NCI-H2227 (cell line): ENCODE data around the gene MAPK1.
A peak's percentile ranks its signal among the peaks of the same experiment; 100 is the strongest.
"Not testable (repeated sequence)": the region's sequence is repeated elsewhere in the genome, so short reads cannot be mapped to it uniquely, and the experiment has no call there.

Experiments
- DNase-seq: peaks from one replicate; lab custom pipeline; 2025; ENCODE audit not compliant: unreplicated experiment; lab: John Stamatoyannopoulos, UW

The MAPK1 gene

DNA sequence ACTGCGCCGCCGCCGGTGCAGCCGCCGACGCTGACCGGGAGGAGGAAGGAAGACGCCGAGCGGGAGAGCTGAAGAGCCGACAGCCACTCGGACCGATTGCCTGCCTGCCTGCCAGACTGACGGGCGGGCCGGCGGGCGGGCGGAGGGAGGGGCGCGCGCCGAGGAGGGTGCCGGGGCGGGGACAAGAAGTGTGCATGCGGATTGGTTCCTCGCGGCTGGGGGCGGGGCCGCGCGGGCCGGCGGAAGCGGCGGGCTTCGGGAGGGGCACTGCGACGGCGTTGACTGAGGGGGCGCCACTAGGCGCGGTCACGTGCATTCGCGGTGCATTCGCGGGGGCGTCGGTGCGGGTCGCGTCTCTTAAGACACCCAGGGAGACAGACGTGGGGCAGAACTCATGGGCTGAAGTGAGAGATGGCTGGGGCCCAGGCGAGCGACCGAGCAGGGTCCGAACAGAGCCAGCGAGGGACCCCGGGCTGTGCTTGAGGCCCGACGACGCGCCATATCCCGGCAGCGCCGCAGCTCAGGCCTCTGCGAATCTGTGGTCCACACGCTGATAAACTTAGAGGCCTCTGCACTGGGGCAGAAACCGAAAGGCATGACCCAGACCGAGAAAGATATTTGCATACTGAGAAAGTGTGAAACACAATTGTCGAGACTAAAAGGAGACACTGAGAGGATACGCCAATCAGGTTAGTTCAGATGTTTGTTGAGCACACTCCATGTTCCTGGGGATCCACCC, at the start of gene MAPK1:
Gene MAPK1, minus strand, starts transcription at position 118 of the 739 bp plus-strand sequence. CDS start 205 bp downstream, outside the sequence.
- peak; percentile 95 for DNase-seq

DNA sequence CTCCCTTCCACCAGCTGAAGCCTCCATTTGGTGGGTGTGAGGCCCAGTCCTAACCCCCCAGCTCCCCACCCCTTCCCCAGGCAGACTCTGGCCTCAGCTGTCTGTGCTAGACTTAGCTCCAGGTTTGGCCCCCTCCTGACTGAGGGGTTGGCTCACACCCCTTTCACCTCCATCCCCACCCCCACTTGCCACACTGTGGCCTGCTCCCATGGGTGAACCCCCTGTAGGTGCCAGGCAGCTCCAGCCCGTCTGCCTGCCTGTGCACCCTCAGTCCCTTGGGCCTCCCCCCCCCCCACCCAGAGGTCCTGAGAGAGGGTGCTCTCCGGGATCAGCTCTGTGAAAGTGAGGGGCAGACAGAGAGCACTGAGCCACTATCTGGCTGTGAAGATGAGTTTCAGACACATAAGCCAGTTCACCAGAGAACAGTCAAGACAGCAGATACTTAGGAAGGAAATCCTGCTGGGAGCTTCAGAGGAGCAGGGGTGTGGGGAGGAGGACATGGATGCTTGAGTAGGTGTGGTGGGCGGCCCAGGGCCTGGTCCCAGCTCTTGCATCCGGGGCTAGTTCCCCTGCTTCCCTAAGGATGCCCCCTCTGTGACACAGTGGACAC, 49.0 kb upstream of the MAPK1 start:
- no peak for DNase-seq

DNA sequence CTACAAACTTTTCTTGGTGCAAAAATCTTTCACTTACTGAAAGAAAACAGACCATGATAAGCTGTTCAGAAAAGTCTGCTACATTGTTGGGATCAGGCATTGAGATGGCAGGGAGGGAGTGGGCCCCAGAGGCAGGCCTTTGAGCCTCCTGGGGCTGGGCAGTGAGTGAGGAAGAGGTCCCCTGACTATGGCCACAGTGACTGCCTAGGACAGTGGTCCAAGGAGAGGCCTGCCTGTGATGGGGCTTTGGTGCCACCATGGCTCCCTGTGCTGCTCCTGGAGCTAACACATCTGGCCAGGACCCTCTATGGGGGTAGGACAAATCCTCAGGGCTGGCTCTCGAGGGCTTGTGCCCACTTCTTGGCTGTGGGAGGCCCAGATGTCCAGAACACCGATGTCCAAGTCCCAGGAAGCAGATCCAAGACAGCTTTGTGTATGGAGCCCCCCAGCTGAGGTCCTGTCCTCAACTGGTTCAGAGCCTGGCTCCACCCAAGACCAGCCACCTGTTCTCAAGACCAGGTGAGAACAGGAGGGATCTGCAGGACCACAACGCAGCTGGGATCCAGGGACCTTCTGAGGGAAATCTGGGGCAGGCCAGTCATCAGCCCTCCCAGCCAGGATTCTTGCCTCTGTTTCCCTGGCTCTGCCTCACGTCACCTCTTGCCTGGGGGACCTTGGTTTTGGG, 48.3 kb upstream of the MAPK1 start:
- no peak for DNase-seq

- not testable (repeated sequence) for DNase-seq
Measured at GRCh38 chr22:21914033-21914642, 46.7 kb upstream of the MAPK1 start.

DNA sequence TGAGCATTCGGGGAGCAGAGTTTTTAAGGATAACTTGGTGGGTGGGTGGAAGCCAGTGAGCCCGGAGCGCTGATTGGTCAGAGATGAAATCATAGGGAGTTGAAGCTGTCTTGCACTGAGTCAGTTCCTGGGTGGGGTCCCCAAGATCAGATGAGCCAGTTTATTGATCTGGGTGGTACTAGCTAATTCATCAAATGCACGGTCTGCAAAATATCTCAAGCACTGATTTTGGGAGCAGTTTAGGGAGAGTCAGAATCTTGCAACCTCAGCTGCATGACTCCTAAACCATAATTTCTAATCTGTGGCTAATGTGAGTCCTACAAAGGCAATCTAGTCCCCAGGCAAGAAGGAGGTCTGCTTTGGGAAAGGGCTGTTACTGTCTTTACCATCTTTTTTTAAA, 42.9 kb upstream of the MAPK1 start:
- not testable (repeated sequence) for DNase-seq

DNA sequence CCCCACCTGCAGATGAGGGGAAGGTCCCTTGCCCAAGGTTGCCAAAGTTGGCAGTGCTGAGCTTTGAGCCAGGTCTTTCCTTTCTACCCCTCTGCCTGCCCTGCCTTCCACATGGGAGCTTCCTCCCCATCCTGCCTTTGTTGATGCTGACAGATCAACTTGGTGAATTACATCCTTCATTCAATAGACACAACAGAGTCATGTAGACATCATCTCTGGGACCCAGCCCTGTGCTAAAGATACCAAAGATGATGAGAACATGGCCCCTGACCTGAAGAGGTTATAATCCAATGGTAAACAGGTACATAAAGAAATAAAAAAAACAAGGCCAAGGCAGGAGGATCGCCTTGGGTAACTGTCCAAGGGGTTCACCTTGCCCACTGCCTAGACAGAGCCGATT, 42.4 kb upstream of the MAPK1 start:
- DNase-seq: no peak

GRCh38 chr22:21907638-21908522, 40.4 kb upstream of the MAPK1 start:
- DNase-seq: no peak

DNA sequence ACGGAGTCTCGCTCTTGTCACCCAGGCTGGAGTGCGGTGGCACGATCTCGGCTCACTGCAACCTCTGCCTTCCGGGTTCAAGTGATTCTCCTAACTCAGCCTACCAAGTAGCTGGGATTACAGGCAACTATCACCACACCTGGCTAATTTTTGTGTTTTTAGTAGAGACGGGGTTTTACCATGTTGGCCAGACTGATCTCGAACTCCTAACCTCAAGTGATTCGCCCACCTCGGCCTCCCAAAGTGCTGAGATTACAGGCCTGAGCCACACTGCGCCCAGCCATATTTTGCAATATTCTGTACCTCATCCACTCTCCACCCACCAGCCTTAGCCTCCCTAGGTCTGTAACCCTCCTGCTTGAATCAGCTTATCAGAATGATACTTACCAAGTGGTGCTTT, 37.8 kb upstream of the MAPK1 start:
- DNase-seq: not testable (repeated sequence)

DNA sequence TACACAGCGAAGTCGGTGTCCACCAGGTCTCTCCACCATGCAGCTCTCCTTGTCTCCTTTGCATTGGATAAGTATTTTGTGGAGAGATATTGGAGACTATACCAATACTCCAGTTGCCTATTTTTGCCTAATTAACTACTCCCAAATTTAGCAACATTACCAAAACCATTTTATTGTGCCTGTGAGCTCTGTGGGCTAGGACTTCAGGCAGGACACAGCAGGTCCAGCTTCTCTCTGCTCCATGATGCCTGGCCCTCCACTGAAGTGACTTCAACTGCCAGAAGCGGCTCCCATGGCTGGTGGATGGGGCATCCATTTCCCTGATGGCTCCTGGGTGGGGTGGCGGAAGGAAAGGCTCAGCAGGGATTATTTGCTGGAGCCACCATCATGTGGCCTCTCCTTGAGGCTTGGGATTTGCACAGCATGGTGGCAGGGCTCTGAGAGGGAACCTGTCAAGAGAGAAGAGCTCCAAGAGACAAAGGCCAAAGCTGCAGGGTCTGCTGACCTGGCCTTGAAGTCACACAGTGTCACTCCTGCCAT, 36.9 kb upstream of the MAPK1 start:
- DNase-seq: no peak

DNA sequence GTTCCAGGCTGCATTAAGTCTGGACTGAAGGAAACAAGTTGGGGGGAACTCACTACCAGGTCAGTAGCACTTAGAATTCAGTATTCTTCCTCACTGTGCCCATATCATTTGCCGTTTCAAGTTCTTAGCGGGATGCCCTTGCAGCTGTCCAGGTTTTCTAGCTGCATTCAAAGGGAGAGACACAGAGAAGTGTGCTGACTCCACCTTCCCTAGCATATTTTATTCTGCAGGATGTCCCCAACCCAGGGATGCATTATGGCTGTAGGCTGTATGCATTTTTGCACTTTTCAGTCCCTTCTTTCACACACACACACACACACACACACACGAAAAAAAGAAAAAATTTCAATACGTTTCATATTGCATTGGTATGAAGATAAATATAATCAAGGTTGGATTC, 35.8 kb upstream of the MAPK1 start:
- no peak for DNase-seq

- DNase-seq: no peak
Measured at GRCh38 chr22:21902296-21903087, 35.0 kb upstream of the MAPK1 start.

DNA sequence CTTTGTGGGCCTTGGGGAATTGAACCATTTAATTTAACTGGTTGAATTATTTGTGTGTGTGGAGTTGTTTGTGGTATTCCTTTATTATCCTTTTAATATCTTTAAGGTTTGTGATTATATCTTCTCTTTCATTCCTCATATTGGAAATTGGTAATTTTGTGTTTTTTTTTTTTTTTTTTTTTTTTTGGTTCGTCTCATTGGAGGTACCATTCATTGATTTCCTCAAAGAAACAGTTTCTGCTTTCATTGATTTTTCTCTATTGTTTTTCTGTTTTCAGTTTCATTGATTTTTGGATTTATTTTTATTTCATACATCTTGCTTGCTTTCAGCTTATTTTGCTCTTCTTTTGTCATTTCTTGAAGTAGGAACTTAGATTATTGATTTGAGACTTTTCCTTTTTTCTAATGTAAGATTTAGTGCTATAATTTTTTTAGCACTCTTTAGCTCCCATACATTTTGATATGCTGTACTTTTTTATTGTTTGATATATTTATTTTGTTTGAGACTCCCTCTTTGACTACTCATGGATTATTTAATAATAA, 31.0 kb upstream of the MAPK1 start:
- no peak for DNase-seq

GRCh38 chr22:21896951-21897513, 29.6 kb upstream of the MAPK1 start:
- no peak for DNase-seq

GRCh38 chr22:21896275-21896674, 28.8 kb upstream of the MAPK1 start:
- DNase-seq: not testable (repeated sequence)

GRCh38 chr22:21894799-21895198, 27.4 kb upstream of the MAPK1 start:
- DNase-seq: no peak

DNA sequence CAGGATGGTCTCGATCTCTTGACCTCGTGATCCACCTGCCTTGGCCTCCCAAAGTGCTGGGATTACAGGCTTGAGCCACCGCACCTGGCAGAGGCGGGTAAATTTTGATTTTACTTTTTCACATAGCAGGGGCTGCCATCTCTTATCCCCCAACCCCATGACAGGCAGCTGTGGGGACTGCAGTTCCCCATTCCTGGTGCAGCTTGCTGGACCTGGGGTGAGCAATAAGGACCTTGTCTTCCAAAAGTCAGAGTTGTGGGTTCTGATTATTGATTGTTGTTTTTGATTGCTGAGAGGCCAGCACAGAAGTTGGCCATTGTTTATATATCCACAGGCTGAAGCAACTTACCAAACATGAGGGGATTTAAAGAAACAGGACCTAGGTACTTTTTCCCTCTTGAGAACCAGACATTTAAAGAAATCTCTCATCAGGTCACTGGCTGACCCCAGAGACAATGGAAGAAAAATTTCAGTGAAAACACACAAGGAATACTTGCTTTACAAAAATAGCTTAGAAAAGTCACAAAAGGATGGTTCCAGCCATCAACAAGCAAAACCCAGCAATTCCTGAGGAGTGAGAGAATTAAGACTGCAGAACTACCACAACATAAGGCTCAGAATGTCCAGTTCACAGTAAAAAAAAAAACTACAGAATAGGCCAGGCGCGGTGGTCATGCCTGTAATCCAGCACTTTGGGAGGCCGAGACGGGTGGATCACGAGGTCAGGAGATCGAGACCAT, 22.0 kb upstream of the MAPK1 start:
- DNase-seq: no peak

DNA sequence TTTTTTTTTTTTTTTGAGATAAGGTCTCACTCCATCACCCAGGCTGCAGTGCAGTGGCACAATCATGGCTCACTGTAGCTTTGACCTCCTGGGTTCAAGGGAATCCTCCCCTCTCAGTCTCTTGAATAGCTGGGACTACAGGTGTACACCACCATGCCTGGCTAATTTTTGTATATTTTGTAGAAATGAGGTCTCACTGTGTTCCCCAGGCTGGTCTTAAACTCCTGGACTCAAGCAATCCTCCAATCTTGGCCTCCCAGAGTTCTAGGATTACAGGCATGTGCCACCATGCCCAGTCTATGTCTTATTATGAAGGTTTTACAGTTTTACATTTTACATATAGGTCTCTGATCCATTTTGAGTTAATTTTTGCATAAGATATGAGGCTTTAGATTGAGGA, 20.4 kb upstream of the MAPK1 start:
- no peak for DNase-seq

DNA sequence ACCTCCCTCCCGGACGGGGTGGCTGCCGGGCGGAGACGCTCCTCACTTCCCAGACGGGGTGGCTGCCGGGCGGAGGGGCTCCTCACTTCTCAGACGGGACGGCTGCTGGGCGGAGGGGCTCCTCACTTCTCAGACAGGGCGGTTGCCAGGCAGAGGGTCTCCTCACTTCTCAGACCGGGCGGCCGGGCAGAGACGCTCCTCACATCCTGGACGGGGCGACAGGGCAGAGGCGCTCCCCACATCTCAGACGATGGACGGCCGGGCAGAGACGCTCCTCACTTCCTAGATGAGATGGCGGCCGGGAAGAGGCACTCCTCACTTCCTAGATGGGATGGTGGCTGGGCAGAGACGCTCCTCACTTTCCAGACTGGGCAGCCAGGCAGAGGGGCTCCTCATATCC, 16.5 kb upstream of the MAPK1 start:
- not testable (repeated sequence) for DNase-seq
